Stimulated activated CD4-positive, alpha-beta T cell treated with anti-CD3 and anti-CD28 coated beads, Interleukin-2, amount 100 ng/mL, for 4 hours (primary cell): Measurements from ENCODE around the gene GSDME.
"Not testable (repeated sequence)": the region's sequence is repeated elsewhere in the genome, so short reads cannot be mapped to it uniquely, and the experiment has no call there.

ENCODE experiments used
- DNase-seq: peaks from one replicate; pipeline ENCODE4 v3.0.0-alpha.2; 2020; ENCODE audit warnings: low read depth

Gene GSDME

GRCh38 chr7:24741679-24742505, 15.4 kb downstream of the GSDME start:
- no peak for DNase-seq

- DNase-seq = no peak
Observed at GRCh38 chr7:24740871-24741270, 16.4 kb downstream of the GSDME start.

GRCh38 chr7:24739306-24739705, 18.0 kb downstream of the GSDME start:
- DNase-seq = no peak

- DNase-seq = no peak
Observed at GRCh38 chr7:24738577-24738976, 18.7 kb downstream of the GSDME start.

- DNase-seq = no peak
Observed at GRCh38 chr7:24737281-24737680, 20.0 kb downstream of the GSDME start.

DNA sequence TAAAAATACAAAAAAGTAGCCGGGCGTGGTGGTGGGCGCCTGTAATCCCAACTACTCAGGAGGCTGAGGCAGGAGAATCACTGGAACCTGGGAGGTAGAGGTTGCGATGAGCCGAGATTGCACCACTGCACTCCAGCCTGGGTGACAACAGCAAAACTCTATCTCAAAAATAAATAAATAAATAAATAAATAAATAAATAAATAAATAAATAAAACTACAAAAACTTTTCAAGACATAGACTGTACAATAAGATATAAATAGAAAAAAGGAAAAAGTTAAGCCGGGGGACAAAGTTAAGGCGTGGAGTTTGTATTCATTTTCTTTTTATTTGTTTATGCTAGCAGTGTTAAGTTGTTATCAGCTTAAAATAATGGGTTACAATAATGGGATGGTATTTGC, 21.7 kb downstream of the GSDME start:
- not testable (repeated sequence) for DNase-seq

DNA sequence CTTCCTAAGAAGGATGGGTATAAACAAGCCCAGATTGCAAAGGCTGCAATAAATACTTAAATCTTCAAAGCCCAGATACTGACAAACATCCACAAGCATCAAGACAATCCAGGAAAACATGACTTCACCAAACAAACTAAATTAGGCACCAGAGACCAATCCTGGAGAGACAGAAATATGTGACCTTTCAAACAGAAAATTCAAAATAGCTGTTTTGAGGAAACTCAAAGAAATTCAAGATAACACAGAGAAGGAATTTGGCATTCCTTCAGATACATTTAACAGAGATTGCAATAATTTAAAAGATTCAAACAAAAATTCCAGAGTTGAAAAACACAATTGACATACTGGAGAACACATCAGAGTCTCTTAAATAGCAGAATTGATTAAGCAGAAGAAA, 23.0 kb downstream of the GSDME start:
- DNase-seq = no peak

- DNase-seq = no peak
Observed at GRCh38 chr7:24733414-24734060, 23.7 kb downstream of the GSDME start.

- no peak for DNase-seq
Observed at GRCh38 chr7:24732646-24733413, 24.4 kb downstream of the GSDME start.

- no peak for DNase-seq
Observed at GRCh38 chr7:24731313-24731712, 26.0 kb downstream of the GSDME start.

GRCh38 chr7:24730018-24730369, 27.3 kb downstream of the GSDME start:
- no peak for DNase-seq

- DNase-seq = no peak
Observed at GRCh38 chr7:24729365-24730017, 27.8 kb downstream of the GSDME start.

- no peak for DNase-seq
Observed at GRCh38 chr7:24728503-24729364, 28.5 kb downstream of the GSDME start.

DNA sequence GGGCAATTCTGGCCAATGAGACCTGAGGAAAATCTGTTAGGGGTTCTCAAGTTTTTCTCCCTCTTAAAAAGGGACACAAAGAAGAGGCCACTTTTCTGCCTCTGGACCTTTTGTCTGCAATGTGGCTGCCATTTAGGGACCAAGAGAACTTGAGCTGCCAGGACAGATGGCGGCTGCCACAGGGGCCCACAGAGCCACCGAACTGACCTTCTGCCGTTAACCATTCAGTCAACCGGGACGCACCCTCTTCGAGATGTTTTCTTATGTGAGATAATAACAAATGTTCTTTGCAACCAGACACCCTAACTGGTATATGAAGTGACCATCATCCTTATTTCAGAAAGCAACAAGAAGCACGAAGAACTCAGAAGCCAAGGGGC, 29.2 kb downstream of the GSDME start:
- no peak for DNase-seq

DNA sequence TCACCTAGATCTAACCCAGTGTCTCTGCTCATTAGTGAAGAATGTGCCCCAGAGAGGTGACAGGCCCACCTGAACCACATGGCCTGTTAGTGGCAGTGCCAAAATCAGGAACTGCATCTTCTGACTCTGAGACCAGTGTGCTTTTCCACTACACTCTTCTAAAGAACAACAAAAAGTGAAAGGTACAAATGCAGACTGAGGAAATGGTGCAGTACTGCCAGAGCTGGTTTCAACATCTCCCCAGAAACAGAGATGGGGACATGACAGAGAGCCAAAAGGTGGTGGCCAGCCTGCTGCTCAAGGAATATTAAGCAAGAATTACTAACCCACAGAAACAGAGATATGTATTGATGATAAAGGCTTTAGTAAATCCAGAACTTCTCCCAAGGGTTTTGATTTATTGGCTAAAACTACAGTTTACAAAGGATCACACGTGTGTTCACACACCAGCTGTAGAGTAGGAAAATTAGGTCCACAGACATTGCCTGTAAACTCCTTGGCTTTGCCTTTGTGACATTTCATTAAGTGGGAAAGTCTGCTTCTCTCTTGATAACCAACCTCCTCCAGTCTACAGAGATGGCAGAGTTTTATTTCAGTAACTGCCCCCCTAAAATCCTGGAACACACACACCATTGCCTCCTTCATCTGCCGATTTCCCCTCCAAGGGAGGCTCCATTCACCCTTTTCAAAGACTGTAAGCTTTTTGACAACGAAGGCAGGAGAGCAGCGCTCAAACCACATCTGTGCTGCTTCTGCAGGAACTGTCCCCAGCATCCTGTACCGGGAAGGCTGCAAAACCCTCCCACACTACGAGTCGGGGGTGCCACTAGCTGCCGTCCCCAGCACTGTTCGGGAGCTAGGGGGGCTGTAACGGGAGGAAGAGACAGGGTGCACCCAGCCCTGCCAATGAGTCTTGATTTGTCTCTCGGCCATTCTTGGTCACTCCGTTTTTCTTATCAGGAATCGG, 29.8 kb downstream of the GSDME start:
- DNase-seq = no peak

DNA sequence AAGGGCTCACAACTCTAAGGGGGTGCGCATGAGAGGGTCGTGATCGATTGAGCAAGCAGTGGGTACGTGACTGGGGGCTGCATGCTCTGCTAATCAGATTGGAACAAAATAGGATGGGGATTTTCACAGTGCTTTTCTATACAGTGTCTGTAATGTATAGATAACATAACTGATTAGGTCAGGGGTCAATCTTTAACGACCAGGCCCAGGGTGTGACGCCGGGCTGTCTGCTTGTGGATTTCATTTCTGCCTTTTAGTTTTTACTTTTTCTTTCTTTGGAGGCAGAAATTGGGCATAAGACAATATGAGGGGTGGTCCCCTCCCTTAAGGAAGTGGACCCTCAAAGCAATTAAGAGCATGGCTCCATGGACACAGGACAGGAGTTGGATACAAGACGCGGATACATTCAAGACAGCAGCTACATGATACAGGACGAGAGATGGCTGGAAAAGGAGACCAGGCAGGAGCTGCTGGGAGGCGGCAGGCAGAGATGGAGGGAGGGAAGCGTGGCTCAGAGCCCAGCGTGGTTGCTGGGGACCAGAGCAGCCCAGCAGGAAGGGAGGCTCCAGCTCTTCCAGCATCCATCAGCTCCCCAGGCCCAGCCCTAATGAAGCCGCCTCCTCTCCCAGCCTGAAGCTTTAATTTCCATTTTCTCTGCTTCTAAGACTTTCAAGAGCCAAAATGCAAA, 31.6 kb downstream of the GSDME start:
- no peak for DNase-seq

DNA sequence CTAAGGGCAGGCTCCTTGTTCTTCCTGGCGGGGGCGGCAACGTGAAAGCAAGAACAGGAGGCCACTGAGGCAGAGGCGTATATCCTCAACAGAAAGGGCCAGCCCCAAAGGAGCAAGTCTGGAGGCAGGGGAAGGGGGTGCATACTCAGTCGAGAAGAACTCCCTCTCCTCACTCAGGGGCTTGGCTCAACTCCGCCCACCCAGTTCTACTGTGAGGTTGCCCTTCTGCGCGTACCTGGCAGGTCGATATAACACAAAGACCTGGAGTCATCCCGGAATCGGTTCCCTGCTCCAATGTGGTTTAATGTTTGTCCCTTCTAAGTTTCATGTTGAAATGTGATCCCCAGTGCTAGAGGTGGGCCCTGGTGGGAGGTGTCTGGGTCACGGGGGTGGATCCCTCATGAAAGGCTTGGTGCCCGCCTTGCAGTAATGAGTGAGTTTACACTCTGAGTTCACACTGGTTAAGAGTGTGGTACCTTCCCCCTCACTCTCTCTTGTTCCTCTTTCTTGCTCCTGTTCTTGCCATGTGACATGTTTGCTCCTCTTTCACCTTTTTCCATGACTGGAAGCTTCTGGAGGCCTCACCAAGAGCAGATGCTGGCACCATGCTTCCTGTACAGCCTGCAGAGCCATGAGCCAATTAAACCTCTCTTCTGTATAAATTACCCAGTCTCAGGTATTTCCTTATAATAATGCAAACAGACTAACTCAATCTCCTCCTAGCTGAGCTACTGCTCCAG, 32.6 kb downstream of the GSDME start:
- DNase-seq = no peak

GRCh38 chr7:24723178-24723530, 34.1 kb downstream of the GSDME start:
- no peak for DNase-seq
